ENCODE data around the gene CCDC88B.

DNA sequence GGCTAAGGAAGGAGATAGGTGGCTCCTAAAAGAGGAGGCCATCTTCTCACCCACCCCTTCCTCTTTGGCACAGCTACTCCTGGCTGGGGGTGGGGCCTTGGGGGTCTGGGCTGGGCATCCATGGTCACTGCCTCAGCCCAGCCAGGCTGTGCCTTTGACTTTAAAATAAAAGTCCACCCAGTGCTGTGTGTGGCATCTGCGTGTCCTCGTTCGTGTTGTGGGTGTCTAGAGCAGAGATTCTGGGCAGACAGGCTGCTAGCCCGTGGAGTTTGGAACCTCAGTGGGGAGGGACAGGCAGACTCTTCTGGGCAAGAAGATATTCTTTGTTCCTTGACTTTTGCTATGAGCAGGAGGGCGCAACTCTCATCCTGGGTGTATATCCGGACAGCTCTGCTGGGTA, 32.0 kb downstream of the CCDC88B start:
- TF ChIP-seq EZH2phosphoT487 (IDR thresholded peaks at IDR 0.05; ENCODE audit: unreplicated experiment) (no peak), POLR2AphosphoS5 (IDR thresholded peaks at IDR 0.05; ENCODE audit: low read depth) (no peak), EZH2 (IDR thresholded peaks at IDR 0.05; ENCODE audit: low read depth, unreplicated experiment) (no peak), CREB1 (CRISPR knock-in tag; IDR thresholded peaks at IDR 0.05; ENCODE audit: low read depth) (no peak), ZNF114 (CRISPR knock-in tag; IDR thresholded peaks at IDR 0.05) (no peak), NANOG (IDR thresholded peaks at IDR 0.05; ENCODE audit: borderline replicate concordance) (no peak), JUNB (IDR thresholded peaks at IDR 0.05; ENCODE audit: unreplicated experiment) (no peak), ZNF331 (CRISPR knock-in tag; IDR thresholded peaks at IDR 0.05; ENCODE audit: low read depth) (no peak)
- TF ChIP-seq, protein P1, sequence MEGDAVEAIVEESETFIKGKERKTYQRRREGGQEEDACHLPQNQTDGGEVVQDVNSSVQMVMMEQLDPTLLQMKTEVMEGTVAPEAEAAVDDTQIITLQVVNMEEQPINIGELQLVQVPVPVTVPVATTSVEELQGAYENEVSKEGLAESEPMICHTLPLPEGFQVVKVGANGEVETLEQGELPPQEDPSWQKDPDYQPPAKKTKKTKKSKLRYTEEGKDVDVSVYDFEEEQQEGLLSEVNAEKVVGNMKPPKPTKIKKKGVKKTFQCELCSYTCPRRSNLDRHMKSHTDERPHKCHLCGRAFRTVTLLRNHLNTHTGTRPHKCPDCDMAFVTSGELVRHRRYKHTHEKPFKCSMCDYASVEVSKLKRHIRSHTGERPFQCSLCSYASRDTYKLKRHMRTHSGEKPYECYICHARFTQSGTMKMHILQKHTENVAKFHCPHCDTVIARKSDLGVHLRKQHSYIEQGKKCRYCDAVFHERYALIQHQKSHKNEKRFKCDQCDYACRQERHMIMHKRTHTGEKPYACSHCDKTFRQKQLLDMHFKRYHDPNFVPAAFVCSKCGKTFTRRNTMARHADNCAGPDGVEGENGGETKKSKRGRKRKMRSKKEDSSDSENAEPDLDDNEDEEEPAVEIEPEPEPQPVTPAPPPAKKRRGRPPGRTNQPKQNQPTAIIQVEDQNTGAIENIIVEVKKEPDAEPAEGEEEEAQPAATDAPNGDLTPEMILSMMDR (conservative IDR thresholded peaks at IDR 0.05; ENCODE audit: low read depth in 2 of 2) = no peak
- TF ChIP-seq, protein P2, sequence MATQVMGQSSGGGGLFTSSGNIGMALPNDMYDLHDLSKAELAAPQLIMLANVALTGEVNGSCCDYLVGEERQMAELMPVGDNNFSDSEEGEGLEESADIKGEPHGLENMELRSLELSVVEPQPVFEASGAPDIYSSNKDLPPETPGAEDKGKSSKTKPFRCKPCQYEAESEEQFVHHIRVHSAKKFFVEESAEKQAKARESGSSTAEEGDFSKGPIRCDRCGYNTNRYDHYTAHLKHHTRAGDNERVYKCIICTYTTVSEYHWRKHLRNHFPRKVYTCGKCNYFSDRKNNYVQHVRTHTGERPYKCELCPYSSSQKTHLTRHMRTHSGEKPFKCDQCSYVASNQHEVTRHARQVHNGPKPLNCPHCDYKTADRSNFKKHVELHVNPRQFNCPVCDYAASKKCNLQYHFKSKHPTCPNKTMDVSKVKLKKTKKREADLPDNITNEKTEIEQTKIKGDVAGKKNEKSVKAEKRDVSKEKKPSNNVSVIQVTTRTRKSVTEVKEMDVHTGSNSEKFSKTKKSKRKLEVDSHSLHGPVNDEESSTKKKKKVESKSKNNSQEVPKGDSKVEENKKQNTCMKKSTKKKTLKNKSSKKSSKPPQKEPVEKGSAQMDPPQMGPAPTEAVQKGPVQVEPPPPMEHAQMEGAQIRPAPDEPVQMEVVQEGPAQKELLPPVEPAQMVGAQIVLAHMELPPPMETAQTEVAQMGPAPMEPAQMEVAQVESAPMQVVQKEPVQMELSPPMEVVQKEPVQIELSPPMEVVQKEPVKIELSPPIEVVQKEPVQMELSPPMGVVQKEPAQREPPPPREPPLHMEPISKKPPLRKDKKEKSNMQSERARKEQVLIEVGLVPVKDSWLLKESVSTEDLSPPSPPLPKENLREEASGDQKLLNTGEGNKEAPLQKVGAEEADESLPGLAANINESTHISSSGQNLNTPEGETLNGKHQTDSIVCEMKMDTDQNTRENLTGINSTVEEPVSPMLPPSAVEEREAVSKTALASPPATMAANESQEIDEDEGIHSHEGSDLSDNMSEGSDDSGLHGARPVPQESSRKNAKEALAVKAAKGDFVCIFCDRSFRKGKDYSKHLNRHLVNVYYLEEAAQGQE (IDR thresholded peaks at IDR 0.05; ENCODE audit: unreplicated experiment) = no peak
- TF ChIP-seq, protein P3, sequence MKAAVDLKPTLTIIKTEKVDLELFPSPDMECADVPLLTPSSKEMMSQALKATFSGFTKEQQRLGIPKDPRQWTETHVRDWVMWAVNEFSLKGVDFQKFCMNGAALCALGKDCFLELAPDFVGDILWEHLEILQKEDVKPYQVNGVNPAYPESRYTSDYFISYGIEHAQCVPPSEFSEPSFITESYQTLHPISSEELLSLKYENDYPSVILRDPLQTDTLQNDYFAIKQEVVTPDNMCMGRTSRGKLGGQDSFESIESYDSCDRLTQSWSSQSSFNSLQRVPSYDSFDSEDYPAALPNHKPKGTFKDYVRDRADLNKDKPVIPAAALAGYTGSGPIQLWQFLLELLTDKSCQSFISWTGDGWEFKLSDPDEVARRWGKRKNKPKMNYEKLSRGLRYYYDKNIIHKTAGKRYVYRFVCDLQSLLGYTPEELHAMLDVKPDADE (IDR thresholded peaks at IDR 0.05) = no peak
- TF ChIP-seq, protein P4, sequence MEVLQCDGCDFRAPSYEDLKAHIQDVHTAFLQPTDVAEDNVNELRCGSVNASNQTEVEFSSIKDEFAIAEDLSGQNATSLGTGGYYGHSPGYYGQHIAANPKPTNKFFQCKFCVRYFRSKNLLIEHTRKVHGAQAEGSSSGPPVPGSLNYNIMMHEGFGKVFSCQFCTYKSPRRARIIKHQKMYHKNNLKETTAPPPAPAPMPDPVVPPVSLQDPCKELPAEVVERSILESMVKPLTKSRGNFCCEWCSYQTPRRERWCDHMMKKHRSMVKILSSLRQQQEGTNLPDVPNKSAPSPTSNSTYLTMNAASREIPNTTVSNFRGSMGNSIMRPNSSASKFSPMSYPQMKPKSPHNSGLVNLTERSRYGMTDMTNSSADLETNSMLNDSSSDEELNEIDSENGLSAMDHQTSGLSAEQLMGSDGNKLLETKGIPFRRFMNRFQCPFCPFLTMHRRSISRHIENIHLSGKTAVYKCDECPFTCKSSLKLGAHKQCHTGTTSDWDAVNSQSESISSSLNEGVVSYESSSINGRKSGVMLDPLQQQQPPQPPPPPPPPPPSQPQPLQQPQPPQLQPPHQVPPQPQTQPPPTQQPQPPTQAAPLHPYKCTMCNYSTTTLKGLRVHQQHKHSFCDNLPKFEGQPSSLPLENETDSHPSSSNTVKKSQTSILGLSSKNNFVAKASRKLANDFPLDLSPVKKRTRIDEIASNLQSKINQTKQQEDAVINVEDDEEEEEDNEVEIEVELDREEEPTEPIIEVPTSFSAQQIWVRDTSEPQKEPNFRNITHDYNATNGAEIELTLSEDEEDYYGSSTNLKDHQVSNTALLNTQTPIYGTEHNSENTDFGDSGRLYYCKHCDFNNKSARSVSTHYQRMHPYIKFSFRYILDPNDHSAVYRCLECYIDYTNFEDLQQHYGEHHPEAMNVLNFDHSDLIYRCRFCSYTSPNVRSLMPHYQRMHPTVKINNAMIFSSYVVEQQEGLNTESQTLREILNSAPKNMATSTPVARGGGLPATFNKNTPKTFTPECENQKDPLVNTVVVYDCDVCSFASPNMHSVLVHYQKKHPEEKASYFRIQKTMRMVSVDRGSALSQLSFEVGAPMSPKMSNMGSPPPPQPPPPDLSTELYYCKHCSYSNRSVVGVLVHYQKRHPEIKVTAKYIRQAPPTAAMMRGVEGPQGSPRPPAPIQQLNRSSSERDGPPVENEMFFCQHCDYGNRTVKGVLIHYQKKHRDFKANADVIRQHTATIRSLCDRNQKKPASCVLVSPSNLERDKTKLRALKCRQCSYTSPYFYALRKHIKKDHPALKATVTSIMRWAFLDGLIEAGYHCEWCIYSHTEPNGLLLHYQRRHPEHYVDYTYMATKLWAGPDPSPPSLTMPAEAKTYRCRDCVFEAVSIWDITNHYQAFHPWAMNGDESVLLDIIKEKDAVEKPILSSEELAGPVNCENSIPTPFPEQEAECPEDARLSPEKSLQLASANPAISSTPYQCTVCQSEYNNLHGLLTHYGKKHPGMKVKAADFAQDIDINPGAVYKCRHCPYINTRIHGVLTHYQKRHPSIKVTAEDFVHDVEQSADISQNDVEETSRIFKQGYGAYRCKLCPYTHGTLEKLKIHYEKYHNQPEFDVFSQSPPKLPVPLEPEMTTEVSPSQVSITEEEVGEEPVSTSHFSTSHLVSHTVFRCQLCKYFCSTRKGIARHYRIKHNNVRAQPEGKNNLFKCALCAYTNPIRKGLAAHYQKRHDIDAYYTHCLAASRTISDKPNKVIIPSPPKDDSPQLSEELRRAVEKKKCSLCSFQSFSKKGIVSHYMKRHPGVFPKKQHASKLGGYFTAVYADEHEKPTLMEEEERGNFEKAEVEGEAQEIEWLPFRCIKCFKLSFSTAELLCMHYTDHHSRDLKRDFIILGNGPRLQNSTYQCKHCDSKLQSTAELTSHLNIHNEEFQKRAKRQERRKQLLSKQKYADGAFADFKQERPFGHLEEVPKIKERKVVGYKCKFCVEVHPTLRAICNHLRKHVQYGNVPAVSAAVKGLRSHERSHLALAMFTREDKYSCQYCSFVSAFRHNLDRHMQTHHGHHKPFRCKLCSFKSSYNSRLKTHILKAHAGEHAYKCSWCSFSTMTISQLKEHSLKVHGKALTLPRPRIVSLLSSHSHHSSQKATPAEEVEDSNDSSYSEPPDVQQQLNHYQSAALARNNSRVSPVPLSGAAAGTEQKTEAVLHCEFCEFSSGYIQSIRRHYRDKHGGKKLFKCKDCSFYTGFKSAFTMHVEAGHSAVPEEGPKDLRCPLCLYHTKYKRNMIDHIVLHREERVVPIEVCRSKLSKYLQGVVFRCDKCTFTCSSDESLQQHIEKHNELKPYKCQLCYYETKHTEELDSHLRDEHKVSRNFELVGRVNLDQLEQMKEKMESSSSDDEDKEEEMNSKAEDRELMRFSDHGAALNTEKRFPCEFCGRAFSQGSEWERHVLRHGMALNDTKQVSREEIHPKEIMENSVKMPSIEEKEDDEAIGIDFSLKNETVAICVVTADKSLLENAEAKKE (CRISPR knock-in tag; IDR thresholded peaks at IDR 0.05) = no peak
